ENCODE data around the gene ABI1.
"Not testable (repeated sequence)": the region's sequence is repeated elsewhere in the genome, so short reads cannot be mapped to it uniquely, and the experiment has no call there.

Gene ABI1

GRCh38 chr10:26857553-26857952 is 3.2 kb downstream of the ABI1 start:
- H3K9me3 ChIP-seq (ENCODE audit: control insufficient read depth, insufficient read depth, low read depth, low read length); H3K4me3 ChIP-seq (ENCODE audit: low read depth, low read length); H3K36me3 ChIP-seq (ENCODE audit: control insufficient read depth in 2 of 2, insufficient read depth in 1 of 2, low read length in 2 of 2); H3K27ac ChIP-seq (ENCODE audit: extremely low read depth, low read depth, low read length): not testable (repeated sequence)
- peaks cover 10% of the 10 kb centered on the region for H3K4me1 ChIP-seq (ENCODE audit: control insufficient read depth, insufficient read depth, low read length)
- CTCF ChIA-PET, result interaction anchor here (1.5 kb wide), 1 partner anchor 131 kb away, joined by 4 read pairs; no protein-coding TSS in a partner anchor
- POLR2A ChIA-PET, result interaction anchor here (0.7 kb wide), 1 partner anchor 15 kb away, joined by 3 read pairs; no protein-coding TSS in a partner anchor

- H3K4me1 ChIP-seq (ENCODE audit: control insufficient read depth, insufficient read depth, low read length), result peaks cover 10% of the 10 kb centered on the region
- TF ChIP-seq ZNF16 (tag by site-specific recombination; IDR thresholded peaks at IDR 0.05; ENCODE audit: low read depth) (no peak), ZNF335 (tag by site-specific recombination; conservative IDR thresholded peaks at IDR 0.05) (no peak), ZNF18 (tag by site-specific recombination; IDR thresholded peaks at IDR 0.05) (no peak), ZNF501 (tag by site-specific recombination; IDR thresholded peaks at IDR 0.05) (no peak), ZNF169 (tag by site-specific recombination; IDR thresholded peaks at IDR 0.05) (no peak), ZNF704 (tag by site-specific recombination; IDR thresholded peaks at IDR 0.05) (no peak), ZNF664 (tag by site-specific recombination; IDR thresholded peaks at IDR 0.05) (no peak)
- POLR2A ChIA-PET, result no interaction called here
- H3K9me3 ChIP-seq (ENCODE audit: control insufficient read depth, insufficient read depth, low read depth, low read length), result no peaks in the 10 kb centered on the region
- CTCF ChIA-PET, result interaction anchor here (0.7 kb wide), 2 partner anchors 115 to 129 kb away, joined by 3 to 6 read pairs; no protein-coding TSS in a partner anchor
- H3K4me3 ChIP-seq (ENCODE audit: low read depth, low read length), result no peak overlapping the region
- no peaks in the 10 kb centered on the region for H3K36me3 ChIP-seq (ENCODE audit: control insufficient read depth in 2 of 2, insufficient read depth in 1 of 2, low read length in 2 of 2)
- no peak overlapping the region for H3K27ac ChIP-seq (ENCODE audit: extremely low read depth, low read depth, low read length)
These were observed 5.6 kb downstream of the ABI1 start for GRCh38 chr10:26855186-26855585.

GRCh38 chr10:26854524-26854923 is 6.2 kb downstream of the ABI1 start:
- Histone ChIP-seq H3K4me3 (ENCODE audit: low read depth, low read length) (no peak overlapping the region), H3K4me1 (ENCODE audit: control insufficient read depth, insufficient read depth, low read length) (peaks cover 10% of the 10 kb centered on the region), H3K36me3 (ENCODE audit: control insufficient read depth in 2 of 2, insufficient read depth in 1 of 2, low read length in 2 of 2) (no peaks in the 10 kb centered on the region), H3K27ac (ENCODE audit: extremely low read depth, low read depth, low read length) (no peak overlapping the region), H3K9me3 (ENCODE audit: control insufficient read depth, insufficient read depth, low read depth, low read length) (no peaks in the 10 kb centered on the region)
- ChIA-PET POLR2A (interaction anchor here (0.7 kb wide), 1 partner anchor 1813 kb away, joined by 3 read pairs; no protein-coding TSS in a partner anchor), CTCF (interaction anchor here (0.7 kb wide), 2 partner anchors 114 to 129 kb away, joined by 3 to 6 read pairs; no protein-coding TSS in a partner anchor)
- TF ChIP-seq ZNF48 (tag by site-specific recombination; IDR thresholded peaks at IDR 0.05) (no peak), SP2 (tag by site-specific recombination; IDR thresholded peaks at IDR 0.05) (no peak), EGR2 (tag by site-specific recombination; IDR thresholded peaks at IDR 0.05; ENCODE audit: low read depth) (no peak), ZNF624 (tag by site-specific recombination; IDR thresholded peaks at IDR 0.05) (no peak), HOXD13 (CRISPR knock-in tag; IDR thresholded peaks at IDR 0.05; ENCODE audit: borderline replicate concordance) (no peak), GLI4 (tag by site-specific recombination; IDR thresholded peaks at IDR 0.05) (no peak), IKZF3 (tag by site-specific recombination; IDR thresholded peaks at IDR 0.05) (no peak), ZNF26 (tag by site-specific recombination; IDR thresholded peaks at IDR 0.05) (no peak), ZNF768 (tag by site-specific recombination; IDR thresholded peaks at IDR 0.05) (no peak), ZNF169 (tag by site-specific recombination; IDR thresholded peaks at IDR 0.05) (no peak), ZNF426 (tag by site-specific recombination; IDR thresholded peaks at IDR 0.05) (no peak), ZNF677 (tag by site-specific recombination; IDR thresholded peaks at IDR 0.05) (no peak), YY1 (tag by site-specific recombination; IDR thresholded peaks at IDR 0.05) (no peak), ZNF132 (tag by site-specific recombination; IDR thresholded peaks at IDR 0.05; ENCODE audit: borderline replicate concordance) (no peak), ZNF175 (tag by site-specific recombination; IDR thresholded peaks at IDR 0.05) (no peak), MEIS1 (CRISPR knock-in tag; IDR thresholded peaks at IDR 0.05; ENCODE audit: borderline replicate concordance) (no peak), ZNF155 (tag by site-specific recombination; IDR thresholded peaks at IDR 0.05) (no peak)

All from HEK293 (cell line).